Fibroblast of pulmonary artery (primary cell): Measurements from ENCODE around the gene HTR2C.

ENCODE experiments used
- DNase-seq: peaks from one replicate; pipeline ENCODE4 v3.0.0-alpha.2; 2010; ENCODE audit warnings: low read depth
- H3K4me3 ChIP-seq: replicated peaks from 2 replicates; pipeline ENCODE4 v1.5.1; 2011; ENCODE audit warnings: low read depth, mild to moderate bottlenecking, control low read depth, low read length, moderate library complexity
- TF ChIP-seq, protein P1 (sequence below): IDR thresholded peaks from 2 replicates; pipeline ENCODE4 v1.5.1; 2011; ENCODE audit warnings: mild to moderate bottlenecking, control low read depth, low read length, inconsistent platforms; ENCODE audit errors: missing control alignments

The HTR2C gene

DNA sequence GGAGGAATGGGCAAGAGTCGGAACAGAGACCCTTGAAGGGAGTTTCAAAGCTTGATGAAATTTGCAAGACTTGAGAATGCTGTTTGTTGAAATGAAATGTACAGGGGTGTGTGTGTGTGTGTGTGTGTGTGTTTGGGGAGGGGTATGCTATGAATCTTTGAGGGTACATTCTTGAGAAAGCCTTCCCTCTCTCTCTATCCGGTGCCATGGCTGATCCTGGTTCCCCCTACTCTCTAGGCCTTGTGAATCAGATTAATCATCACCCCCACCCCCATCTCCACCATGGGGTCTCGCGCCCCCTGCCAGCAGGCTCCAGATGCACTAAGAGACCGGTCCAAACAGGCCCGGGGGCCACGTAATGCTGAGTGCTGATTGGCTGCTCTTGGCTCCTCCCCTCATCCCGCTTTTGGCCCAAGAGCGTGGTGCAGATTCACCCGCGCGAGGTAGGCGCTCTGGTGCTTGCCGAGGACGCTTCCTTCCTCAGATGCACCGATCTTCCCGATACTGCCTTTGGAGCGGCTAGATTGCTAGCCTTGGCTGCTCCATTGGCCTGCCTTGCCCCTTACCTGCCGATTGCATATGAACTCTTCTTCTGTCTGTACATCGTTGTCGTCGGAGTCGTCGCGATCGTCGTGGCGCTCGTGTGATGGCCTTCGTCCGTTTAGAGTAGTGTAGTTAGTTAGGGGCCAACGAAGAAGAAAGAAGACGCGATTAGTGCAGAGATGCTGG, at the start of gene HTR2C:
Gene HTR2C (plus strand): TSS at position 441 of the 729 bp plus-strand sequence. CDS start 142,851 bp downstream, outside the sequence.
- H3K4me3 ChIP-seq = no peak within 1 kb of the TSS
- DNase-seq = no peak
- TF ChIP-seq, protein P1, sequence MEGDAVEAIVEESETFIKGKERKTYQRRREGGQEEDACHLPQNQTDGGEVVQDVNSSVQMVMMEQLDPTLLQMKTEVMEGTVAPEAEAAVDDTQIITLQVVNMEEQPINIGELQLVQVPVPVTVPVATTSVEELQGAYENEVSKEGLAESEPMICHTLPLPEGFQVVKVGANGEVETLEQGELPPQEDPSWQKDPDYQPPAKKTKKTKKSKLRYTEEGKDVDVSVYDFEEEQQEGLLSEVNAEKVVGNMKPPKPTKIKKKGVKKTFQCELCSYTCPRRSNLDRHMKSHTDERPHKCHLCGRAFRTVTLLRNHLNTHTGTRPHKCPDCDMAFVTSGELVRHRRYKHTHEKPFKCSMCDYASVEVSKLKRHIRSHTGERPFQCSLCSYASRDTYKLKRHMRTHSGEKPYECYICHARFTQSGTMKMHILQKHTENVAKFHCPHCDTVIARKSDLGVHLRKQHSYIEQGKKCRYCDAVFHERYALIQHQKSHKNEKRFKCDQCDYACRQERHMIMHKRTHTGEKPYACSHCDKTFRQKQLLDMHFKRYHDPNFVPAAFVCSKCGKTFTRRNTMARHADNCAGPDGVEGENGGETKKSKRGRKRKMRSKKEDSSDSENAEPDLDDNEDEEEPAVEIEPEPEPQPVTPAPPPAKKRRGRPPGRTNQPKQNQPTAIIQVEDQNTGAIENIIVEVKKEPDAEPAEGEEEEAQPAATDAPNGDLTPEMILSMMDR = no peak

DNA sequence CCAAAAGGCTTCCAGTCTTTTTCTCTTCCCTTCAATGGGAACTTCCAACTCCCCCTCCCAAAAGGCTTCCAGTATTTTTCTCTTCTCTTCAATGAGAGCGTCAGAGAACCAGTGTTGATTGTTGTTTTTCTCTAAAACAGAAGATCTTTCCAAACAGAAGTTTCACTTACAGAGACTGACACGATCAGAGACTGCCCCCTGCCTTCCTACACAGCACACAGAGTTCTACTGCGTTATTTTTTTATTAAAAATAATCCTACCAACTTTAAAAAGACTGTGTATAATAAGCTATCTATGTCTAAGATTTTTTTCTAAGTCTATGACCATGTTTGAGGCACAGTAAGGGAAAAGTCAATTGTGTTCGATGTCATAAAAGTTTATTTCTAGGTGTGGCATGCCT, 3.5 kb upstream of the HTR2C start:
- peak; percentile 5 for DNase-seq
- TF ChIP-seq, protein P1 = peak; percentile 2
- no peak overlapping the region for H3K4me3 ChIP-seq

DNA sequence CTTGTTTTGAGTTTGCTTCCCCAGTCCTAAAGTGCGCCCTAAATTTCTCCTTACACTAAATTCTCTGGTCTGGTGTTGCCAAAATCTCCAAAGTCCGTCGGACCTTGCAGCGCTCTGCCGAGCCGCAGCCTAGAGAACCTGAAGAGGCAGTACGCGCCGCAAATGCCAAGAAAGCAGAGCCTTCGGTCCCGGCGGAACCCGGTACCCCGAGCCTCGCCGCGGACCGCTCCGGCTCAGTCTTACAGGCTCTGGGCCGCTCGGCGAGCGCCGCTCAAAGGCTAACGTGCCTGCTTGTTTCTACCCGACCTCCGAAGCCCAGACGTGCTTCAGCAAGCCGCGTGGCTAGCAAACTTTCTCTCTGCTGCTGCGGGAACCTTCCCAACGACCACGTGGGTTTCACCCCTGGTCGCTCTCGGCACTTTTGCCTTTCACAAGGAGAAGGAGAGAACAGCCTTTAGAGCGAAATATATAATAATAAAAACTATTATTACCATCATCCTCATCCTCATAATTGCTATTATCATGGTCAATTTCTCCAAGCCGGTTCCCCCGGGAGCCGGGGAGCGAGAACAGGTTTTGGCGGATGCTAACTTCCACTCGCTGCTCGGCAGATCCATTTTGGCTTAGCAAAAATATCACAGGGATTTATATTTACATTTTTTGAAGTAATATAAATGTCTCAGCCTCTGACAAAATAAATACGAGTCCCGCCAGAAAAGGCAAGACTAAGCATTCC, 2.2 kb upstream of the HTR2C start:
- no peak for DNase-seq
- H3K4me3 ChIP-seq = no peak overlapping the region
- TF ChIP-seq, protein P1 = no peak

DNA sequence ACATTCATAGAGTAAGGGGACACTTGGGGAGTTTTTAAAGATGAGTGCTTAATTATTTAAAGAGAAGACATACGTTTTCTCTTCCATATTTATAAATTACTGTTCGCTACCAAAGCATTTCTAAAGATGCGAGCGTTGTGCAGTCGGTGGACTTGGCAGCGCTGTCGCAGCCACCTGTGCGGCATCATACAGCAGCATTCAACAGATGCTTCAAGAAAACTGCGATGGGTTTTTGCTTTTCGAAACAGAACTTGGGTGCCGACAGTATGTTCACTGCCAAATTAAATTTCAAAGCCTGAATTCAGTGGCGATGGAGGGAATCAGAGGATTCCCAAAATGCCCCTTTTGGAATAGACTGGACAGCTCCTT, 1.6 kb upstream of the HTR2C start:
- TF ChIP-seq, protein P1 = no peak
- H3K4me3 ChIP-seq = no peak overlapping the region

DNA sequence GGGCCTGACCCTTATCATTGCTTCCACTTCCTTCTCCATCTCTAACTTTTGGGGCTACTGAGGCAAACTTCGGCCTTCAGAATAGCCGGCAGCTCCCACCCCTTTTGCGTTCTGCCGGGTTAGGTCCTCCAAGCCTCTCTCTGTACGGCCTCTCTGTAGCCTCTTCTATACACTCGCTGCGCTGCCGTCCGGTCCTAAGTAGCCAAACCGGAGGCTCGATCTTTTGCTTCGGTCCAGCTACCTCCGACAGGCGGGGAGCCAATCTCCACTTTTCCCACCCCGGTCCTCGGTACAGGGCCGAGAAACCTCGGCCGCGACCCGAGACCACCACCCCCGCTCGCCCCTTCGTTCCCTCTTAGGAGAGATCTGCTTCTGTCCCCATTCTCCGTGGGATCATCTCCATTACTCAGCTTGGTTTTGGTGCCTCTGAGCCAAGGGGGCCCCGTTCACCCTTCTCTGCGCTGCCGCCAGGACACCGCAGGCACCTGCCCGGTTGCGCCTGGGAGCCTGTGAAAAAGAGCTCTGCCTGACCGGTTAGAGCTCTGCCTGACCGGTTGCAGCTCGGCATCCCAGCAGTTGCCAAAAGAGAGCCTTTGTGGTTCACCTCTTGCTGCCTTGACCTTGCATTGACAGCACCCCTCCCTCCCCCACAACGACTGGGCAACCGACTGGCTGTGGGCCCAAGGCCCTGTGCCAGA, 1.0 kb upstream of the HTR2C start:
- TF ChIP-seq, protein P1 = no peak
- no peak overlapping the region for H3K4me3 ChIP-seq
- no peak for DNase-seq

More for the DNA sequence above, 1.6 kb upstream of the HTR2C start:
- no peak for DNase-seq

DNA sequence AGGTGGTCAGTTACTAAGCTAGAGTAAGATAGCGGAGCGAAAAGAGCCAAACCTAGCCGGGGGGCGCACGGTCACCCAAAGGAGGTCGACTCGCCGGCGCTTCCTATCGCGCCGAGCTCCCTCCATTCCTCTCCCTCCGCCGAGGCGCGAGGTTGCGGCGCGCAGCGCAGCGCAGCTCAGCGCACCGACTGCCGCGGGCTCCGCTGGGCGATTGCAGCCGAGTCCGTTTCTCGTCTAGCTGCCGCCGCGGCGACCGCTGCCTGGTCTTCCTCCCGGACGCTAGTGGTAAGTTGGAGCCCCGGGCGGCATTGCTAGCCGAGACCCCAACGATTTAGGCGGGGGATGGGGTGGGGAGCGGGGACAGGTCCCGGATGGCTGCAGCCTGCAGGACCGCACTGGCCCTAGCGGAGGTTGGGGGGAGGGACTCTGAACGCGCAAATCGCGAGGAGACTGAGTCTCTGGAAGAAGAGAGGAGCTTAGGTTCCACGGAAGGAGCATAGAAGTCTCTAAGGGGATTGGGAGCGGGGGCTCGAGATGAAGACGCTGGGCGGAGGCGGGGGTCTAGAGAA, 573 bp downstream of the HTR2C start:
- TF ChIP-seq, protein P1 = no peak
- H3K4me3 ChIP-seq = no peak overlapping the region
- no peak for DNase-seq
